ENCODE results near the gene CIZ1. TPM values are rescaled to one million over a fixed set of nuclear protein-coding genes. Genes with fewer than 3 reads are reported as not detected.

Gene CIZ1
- total RNA-seq, 2 donors from 2014 or later, result 128 to 134 TPM

GRCh38 chr9:128123451-128124080 is 67.8 kb downstream of the CIZ1 start:
- DNase-seq (no peak), ATAC-seq (no peak)
- Mint-ChIP-seq H3K36me3 (ENCODE audit: low read depth) (no peaks in the 10 kb centered on the region), H3K4me1 (peaks cover 17% of the 10 kb centered on the region), H3K27ac (no peak overlapping the region), H3K4me3 (no peak overlapping the region), H3K27me3 (no peaks in the 10 kb centered on the region)
- H3K9me3 ChIP-seq (ENCODE audit: control insufficient read depth, low read length, poor library complexity, severe bottlenecking), result no peaks in the 10 kb centered on the region

DNA sequence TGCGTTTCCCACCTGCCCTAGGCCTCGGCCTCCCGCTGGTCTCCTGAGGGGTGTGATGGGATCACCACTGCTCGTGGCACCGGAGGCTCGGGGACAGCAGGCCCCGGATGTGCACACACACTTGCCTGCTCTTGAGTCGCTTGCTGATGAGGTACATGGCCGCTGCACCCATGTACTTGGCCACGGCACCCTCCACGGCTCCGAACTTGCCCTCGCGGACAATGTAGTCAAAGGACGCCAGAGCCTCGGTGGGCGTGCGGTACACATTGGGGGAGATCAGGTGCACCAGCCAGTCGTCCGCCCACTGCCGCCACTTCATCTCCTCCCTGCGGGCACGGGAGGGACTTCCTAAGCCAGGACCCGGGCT is 68.6 kb downstream of the CIZ1 start:
- DNase-seq, result no peak
- no peak overlapping the region for H3K27ac Mint-ChIP-seq
- no peak for ATAC-seq
- H3K4me1 Mint-ChIP-seq, result peaks cover 20% of the 10 kb centered on the region
- H3K9me3 ChIP-seq (ENCODE audit: control insufficient read depth, low read length, poor library complexity, severe bottlenecking), result no peaks in the 10 kb centered on the region
- no peak overlapping the region for H3K4me3 Mint-ChIP-seq
- H3K36me3 Mint-ChIP-seq (ENCODE audit: low read depth), result no peaks in the 10 kb centered on the region
- no peaks in the 10 kb centered on the region for H3K27me3 Mint-ChIP-seq

- H3K4me3 Mint-ChIP-seq, result no peak overlapping the region
- no peak overlapping the region for H3K27ac Mint-ChIP-seq
- ATAC-seq (no peak), DNase-seq (no peak)
- H3K27me3 Mint-ChIP-seq, result no peaks in the 10 kb centered on the region
- no peaks in the 10 kb centered on the region for H3K9me3 ChIP-seq (ENCODE audit: control insufficient read depth, low read length, poor library complexity, severe bottlenecking)
- no peaks in the 10 kb centered on the region for H3K36me3 Mint-ChIP-seq (ENCODE audit: low read depth)
- H3K4me1 Mint-ChIP-seq, result peaks cover 24% of the 10 kb centered on the region
These were observed 69.2 kb downstream of the CIZ1 start for GRCh38 chr9:128121924-128122808.

- Mint-ChIP-seq H3K36me3 (ENCODE audit: low read depth) (no peaks in the 10 kb centered on the region), H3K4me3 (no peak overlapping the region), H3K27me3 (no peaks in the 10 kb centered on the region), H3K27ac (no peak overlapping the region), H3K4me1 (peaks cover 24% of the 10 kb centered on the region)
- no peaks in the 10 kb centered on the region for H3K9me3 ChIP-seq (ENCODE audit: control insufficient read depth, low read length, poor library complexity, severe bottlenecking)
- DNase-seq (no peak), ATAC-seq (no peak)
These were observed 69.9 kb downstream of the CIZ1 start for GRCh38 chr9:128121466-128121810.

DNA sequence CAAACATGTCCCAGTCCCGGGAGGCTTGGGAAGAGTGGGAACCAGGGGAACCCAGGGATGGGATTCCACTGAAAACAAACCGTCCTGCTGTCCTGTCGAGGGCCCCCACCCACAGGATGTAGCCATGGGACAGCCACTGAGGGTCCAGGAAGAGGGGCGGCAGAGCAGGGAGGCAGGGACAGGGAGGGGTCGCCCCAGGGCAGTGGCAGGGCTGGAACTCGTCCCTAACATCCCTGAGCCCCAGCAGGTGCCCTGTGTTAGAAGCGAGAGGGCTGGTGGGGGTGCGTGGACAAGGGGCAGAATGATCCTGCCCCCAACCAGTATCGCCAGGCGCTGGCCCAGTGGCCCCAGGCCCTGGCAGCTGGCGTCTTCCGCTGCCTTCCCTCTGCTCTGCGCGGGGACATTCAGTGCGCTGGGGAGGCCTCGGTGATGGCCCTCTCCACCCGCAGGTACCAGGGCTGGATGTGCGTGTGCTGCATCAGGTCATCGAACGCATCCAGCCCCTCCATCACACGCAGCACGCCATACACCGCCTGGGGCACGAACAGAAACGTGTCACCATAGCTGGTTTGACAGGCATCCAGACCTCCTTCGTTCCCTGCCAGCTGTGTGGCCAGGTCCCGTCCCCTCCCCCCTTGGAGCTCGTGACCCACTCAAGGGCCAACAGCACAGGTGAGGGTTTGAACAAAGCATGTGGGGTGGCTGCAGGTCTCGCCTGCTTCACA is 70.5 kb downstream of the CIZ1 start:
- H3K4me1 Mint-ChIP-seq, result peaks cover 19% of the 10 kb centered on the region
- H3K27ac Mint-ChIP-seq, result no peak overlapping the region
- DNase-seq, result no peak
- H3K9me3 ChIP-seq (ENCODE audit: control insufficient read depth, low read length, poor library complexity, severe bottlenecking), result no peaks in the 10 kb centered on the region
- H3K4me3 Mint-ChIP-seq, result no peak overlapping the region
- H3K36me3 Mint-ChIP-seq (ENCODE audit: low read depth), result no peaks in the 10 kb centered on the region
- no peak for ATAC-seq
- no peaks in the 10 kb centered on the region for H3K27me3 Mint-ChIP-seq

DNA sequence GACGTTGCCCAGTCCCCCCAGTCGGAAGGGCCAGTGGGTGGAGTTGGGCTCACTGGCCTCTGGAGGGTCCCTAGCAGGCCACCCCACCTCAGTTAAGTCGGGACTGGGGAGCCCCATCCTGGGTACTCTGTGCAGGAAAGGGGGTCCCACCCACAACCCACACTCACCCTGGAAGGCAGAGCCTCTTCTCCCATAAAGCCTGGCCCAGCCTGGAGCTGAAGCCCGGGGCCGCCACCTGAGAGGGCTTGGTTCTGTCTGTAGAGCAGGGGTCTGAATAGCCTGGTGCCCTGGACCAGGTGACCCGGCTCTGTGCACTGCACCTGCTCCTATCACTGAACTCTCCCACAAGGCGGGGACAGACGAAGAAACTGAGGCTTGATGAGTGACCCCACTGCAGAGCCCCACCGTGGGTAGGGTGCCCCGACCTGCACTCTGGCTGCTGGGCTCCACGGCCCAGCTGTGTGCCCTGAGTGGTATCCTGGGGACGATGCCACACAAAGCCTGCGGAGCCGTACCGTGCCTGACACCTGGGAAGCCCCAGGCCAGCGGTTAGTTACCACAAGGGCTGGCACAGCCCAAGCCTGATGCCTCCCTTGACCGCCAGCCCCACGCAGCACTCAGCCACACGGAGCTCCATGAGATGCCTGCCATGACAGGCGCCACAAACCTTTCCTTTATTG is 71.2 kb downstream of the CIZ1 start:
- Mint-ChIP-seq H3K4me3 (no peak overlapping the region), H3K27me3 (no peaks in the 10 kb centered on the region), H3K27ac (no peak overlapping the region), H3K36me3 (ENCODE audit: low read depth) (no peaks in the 10 kb centered on the region), H3K4me1 (peaks cover 12% of the 10 kb centered on the region)
- no peaks in the 10 kb centered on the region for H3K9me3 ChIP-seq (ENCODE audit: control insufficient read depth, low read length, poor library complexity, severe bottlenecking)
- ATAC-seq (no peak), DNase-seq (peak in 1 of 3 donors; percentile 6)

DNA sequence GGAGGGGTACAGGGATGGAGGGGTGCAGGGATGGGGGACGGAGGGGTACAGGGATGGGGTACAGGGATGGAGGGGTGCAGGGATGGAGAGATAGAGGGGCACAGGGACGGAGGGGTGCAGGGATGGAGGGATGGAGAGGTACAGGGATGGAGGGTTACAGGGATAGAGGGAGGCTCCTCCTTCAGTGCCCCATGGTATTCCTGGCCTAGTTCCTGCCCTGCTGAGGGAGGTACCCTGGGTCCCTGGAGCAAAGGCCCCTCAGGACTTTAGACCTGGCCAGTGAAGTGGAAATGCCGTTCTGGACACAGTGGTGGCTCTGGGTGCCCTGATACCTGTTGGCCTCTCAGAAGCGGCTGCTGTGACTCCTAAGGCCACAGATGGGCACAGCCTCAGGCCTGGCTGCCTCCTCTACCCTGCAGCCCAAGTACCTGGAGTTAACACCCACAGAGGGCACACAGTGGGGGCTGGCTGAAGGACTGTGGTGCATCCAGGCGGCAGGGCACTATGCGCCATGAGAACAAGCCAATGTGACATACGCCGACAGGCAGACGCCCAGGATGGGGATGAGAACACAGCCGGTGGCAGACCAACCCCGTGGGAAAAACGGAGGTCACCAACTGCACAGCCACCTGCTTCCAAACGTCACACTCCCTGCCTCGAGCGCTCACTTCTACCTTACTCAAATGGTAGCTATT is 72.3 kb downstream of the CIZ1 start:
- Mint-ChIP-seq H3K4me1 (peaks cover 8% of the 10 kb centered on the region), H3K27ac (peak overlapping the region; percentile 84), H3K27me3 (no peaks in the 10 kb centered on the region), H3K4me3 (no peak overlapping the region), H3K36me3 (ENCODE audit: low read depth) (no peaks in the 10 kb centered on the region)
- DNase-seq (peak in 1 of 3 donors; percentile 6), ATAC-seq (no peak)
- H3K9me3 ChIP-seq (ENCODE audit: control insufficient read depth, low read length, poor library complexity, severe bottlenecking), result no peaks in the 10 kb centered on the region

DNA sequence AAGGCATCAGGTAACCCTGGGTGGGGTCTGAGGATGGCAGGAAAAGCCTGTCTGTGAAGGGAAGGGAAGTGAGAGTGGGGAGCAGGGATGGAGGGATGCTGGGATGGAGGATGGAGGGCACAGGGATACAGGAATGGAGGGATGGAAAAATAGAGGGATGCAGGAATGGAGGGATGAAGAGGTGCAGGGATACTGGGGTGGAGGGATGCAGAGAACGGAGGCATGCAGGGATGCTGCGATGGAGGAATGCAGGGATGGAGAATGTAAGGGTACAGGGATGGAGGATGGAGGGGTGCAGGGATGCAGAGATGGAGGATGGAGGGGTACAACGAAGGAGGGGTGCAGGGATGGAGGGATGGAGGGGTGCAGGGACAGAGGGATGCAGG is 72.9 kb downstream of the CIZ1 start:
- peak overlapping the region; percentile 84 for H3K27ac Mint-ChIP-seq
- H3K9me3 ChIP-seq (ENCODE audit: control insufficient read depth, low read length, poor library complexity, severe bottlenecking), result no peaks in the 10 kb centered on the region
- no peak for ATAC-seq
- H3K36me3 Mint-ChIP-seq (ENCODE audit: low read depth), result no peaks in the 10 kb centered on the region
- peak in 1 of 3 donors; percentile 1 for DNase-seq
- no peaks in the 10 kb centered on the region for H3K27me3 Mint-ChIP-seq
- H3K4me3 Mint-ChIP-seq, result no peak overlapping the region
- H3K4me1 Mint-ChIP-seq, result peaks cover 8% of the 10 kb centered on the region

DNA sequence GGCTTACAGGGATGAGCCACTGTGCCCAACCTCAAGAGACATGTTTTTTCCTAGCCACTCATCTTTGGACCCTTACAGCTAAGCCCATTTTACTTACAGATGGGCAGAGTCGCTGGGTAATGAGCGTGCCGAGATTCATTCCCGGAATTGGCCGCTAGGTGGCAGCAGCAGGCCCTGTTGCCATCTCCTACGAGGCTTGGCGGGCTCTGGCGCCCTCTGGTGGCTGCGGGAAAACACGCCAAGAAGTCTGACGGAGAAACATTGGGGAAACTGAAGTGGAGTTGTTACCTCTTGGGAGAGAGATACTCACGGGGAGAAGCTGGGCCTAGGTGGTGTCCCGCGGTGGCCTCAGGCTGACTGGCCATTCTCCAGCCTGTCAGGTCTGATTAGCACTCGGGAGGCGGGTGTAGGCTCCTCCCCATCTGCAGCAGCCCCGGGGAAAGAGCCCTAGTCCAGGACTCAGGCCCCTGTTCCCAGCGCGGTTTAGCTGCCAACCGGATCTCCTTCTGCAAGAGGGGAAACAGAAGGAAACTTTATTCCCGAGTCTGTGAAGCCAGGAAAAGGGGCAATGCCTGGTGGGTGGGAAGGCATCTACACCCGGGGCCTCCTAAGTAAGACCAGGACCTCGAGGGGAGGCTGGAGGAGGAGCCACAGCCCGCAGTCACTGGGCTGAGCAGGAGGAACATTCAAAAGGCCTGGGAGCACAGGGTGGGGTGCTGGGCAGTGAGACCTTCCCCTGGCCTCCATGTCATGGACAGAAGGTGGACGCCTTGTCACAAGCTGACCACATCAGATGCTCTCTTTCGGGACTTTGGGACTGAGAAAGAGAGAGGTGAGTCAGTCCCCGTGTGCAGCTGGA is 73.5 kb downstream of the CIZ1 start:
- Mint-ChIP-seq H3K4me3 (peak overlapping the region; percentile 52), H3K36me3 (ENCODE audit: low read depth) (no peaks in the 10 kb centered on the region), H3K27ac (peak overlapping the region; percentile 84), H3K4me1 (peaks cover 8% of the 10 kb centered on the region), H3K27me3 (no peaks in the 10 kb centered on the region)
- ATAC-seq (peak; percentile 89), DNase-seq (peak; percentile 90 to 99 (median 98))
- no peaks in the 10 kb centered on the region for H3K9me3 ChIP-seq (ENCODE audit: control insufficient read depth, low read length, poor library complexity, severe bottlenecking)

GRCh38 chr9:128116104-128117083 is 75.0 kb downstream of the CIZ1 start:
- H3K27ac Mint-ChIP-seq, result peak overlapping the region; percentile 84
- ATAC-seq, result no peak
- H3K27me3 Mint-ChIP-seq, result no peaks in the 10 kb centered on the region
- peaks cover 8% of the 10 kb centered on the region for H3K4me1 Mint-ChIP-seq
- DNase-seq, result peak in 1 of 3 donors; percentile 4
- H3K9me3 ChIP-seq (ENCODE audit: control insufficient read depth, low read length, poor library complexity, severe bottlenecking), result no peaks in the 10 kb centered on the region
- no peak overlapping the region for H3K4me3 Mint-ChIP-seq
- no peaks in the 10 kb centered on the region for H3K36me3 Mint-ChIP-seq (ENCODE audit: low read depth)

Data from T-helper 17 cell (primary cell).